ENCODE measurements around the gene CLN6.
"Not testable (repeated sequence)": the region's sequence is repeated elsewhere in the genome, so short reads cannot be mapped to it uniquely, and the experiment has no call there.

CLN6 gene

GRCh38 chr15:68221530-68222431, 7.7 kb downstream of the CLN6 start:
- DNase-seq = not testable (repeated sequence)

GRCh38 chr15:68220967-68221366, 8.6 kb downstream of the CLN6 start:
- DNase-seq = no peak

- no peak for DNase-seq
Measured at GRCh38 chr15:68220489-68220888, 9.0 kb downstream of the CLN6 start.

- no peak for DNase-seq
Measured at GRCh38 chr15:68218847-68219798, 10.4 kb downstream of the CLN6 start.

- DNase-seq = no peak
Measured at GRCh38 chr15:68218331-68218730, 11.2 kb downstream of the CLN6 start.

GRCh38 chr15:68217341-68217740, 12.2 kb downstream of the CLN6 start:
- no peak for DNase-seq

GRCh38 chr15:68214838-68215254, 14.7 kb downstream of the CLN6 start:
- no peak for DNase-seq

GRCh38 chr15:68213991-68214837, 15.3 kb downstream of the CLN6 start:
- no peak for DNase-seq

GRCh38 chr15:68213491-68213845, 16.1 kb downstream of the CLN6 start:
- DNase-seq = not testable (repeated sequence)

- DNase-seq = no peak
Measured at GRCh38 chr15:68211656-68212320, 17.7 kb downstream of the CLN6 start.

GRCh38 chr15:68210821-68211655, 18.5 kb downstream of the CLN6 start:
- DNase-seq = no peak

- DNase-seq = no peak
Measured at GRCh38 chr15:68210409-68210756, 19.1 kb downstream of the CLN6 start.

- no peak for DNase-seq
Measured at GRCh38 chr15:68209735-68210408, 19.7 kb downstream of the CLN6 start.

- no peak for DNase-seq
Measured at GRCh38 chr15:68209272-68209671, 20.3 kb downstream of the CLN6 start.

- no peak for DNase-seq
Measured at GRCh38 chr15:68208636-68209240, 20.8 kb downstream of the CLN6 start.

GRCh38 chr15:68208136-68208535, 21.4 kb downstream of the CLN6 start:
- DNase-seq = no peak

- DNase-seq = no peak
Measured at GRCh38 chr15:68207176-68207935, 22.2 kb downstream of the CLN6 start.

- DNase-seq = no peak
Measured at GRCh38 chr15:68206711-68207151, 22.8 kb downstream of the CLN6 start.

- no peak for DNase-seq
Measured at GRCh38 chr15:68205954-68206539, 23.5 kb downstream of the CLN6 start.
